ENCODE measurements around the gene TMEM161A. TPM values are rescaled to one million over a fixed set of nuclear protein-coding genes. Genes with fewer than 3 reads are reported as not detected.

Gene TMEM161A
- total and polyA plus RNA-seq, 2 of the 13 experiments (the other 11 are each of a cell fraction or from before 2014, with no cell fraction given), result 25.9 to 31.4 TPM

GRCh38 chr19:19138109-19138981, at the start of gene TMEM161A (continued):
- no peak for TF ChIP-seq THYN1 (CRISPR knock-in tag; IDR thresholded peaks at IDR 0.05; ENCODE audit: borderline replicate concordance, low read depth)
- TF ChIP-seq, protein P1, sequence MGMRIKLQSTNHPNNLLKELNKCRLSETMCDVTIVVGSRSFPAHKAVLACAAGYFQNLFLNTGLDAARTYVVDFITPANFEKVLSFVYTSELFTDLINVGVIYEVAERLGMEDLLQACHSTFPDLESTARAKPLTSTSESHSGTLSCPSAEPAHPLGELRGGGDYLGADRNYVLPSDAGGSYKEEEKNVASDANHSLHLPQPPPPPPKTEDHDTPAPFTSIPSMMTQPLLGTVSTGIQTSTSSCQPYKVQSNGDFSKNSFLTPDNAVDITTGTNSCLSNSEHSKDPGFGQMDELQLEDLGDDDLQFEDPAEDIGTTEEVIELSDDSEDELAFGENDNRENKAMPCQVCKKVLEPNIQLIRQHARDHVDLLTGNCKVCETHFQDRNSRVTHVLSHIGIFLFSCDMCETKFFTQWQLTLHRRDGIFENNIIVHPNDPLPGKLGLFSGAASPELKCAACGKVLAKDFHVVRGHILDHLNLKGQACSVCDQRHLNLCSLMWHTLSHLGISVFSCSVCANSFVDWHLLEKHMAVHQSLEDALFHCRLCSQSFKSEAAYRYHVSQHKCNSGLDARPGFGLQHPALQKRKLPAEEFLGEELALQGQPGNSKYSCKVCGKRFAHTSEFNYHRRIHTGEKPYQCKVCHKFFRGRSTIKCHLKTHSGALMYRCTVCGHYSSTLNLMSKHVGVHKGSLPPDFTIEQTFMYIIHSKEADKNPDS (CRISPR knock-in tag; IDR thresholded peaks at IDR 0.05), result no peak
- TF ChIP-seq, protein P2, sequence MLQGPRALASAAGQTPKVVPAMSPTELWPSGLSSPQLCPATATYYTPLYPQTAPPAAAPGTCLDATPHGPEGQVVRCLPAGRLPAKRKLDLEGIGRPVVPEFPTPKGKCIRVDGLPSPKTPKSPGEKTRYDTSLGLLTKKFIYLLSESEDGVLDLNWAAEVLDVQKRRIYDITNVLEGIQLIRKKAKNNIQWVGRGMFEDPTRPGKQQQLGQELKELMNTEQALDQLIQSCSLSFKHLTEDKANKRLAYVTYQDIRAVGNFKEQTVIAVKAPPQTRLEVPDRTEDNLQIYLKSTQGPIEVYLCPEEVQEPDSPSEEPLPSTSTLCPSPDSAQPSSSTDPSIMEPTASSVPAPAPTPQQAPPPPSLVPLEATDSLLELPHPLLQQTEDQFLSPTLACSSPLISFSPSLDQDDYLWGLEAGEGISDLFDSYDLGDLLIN (CRISPR knock-in tag; IDR thresholded peaks at IDR 0.05; ENCODE audit: borderline replicate concordance), result no peak
- TF ChIP-seq, protein P3, sequence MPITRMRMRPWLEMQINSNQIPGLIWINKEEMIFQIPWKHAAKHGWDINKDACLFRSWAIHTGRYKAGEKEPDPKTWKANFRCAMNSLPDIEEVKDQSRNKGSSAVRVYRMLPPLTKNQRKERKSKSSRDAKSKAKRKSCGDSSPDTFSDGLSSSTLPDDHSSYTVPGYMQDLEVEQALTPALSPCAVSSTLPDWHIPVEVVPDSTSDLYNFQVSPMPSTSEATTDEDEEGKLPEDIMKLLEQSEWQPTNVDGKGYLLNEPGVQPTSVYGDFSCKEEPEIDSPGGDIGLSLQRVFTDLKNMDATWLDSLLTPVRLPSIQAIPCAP (CRISPR knock-in tag; IDR thresholded peaks at IDR 0.05; ENCODE audit: low read depth), result no peak
- TF ChIP-seq JUN (CRISPR knock-in tag; IDR thresholded peaks at IDR 0.05), result no peak
- no peak for TF ChIP-seq ZKSCAN1 (IDR thresholded peaks at IDR 0.05; ENCODE audit: low read length)
- no peak for TF ChIP-seq RAD51 (IDR thresholded peaks at IDR 0.05; ENCODE audit: borderline replicate concordance)
- TF ChIP-seq HMGA1 (CRISPR knock-in tag; conservative IDR thresholded peaks at IDR 0.05), result no peak
- TF ChIP-seq ZNF530 (CRISPR knock-in tag; IDR thresholded peaks at IDR 0.05; ENCODE audit: low read depth), result no peak
- TF ChIP-seq REPIN1 (CRISPR knock-in tag; IDR thresholded peaks at IDR 0.05; ENCODE audit: borderline replicate concordance, low read depth), result 0 out of 2 replicates have a peak, but pooled peaks have one; percentile 25
- 0 out of 2 replicates have a peak, but pooled peaks have one; percentile 5 for TF ChIP-seq MEIS1 (CRISPR knock-in tag; IDR thresholded peaks at IDR 0.05; ENCODE audit: borderline replicate concordance)
- TF ChIP-seq ATF7-NPFF (CRISPR knock-in tag; IDR thresholded peaks at IDR 0.05; ENCODE audit: low read depth), result no peak
- TF ChIP-seq ZNF343 (CRISPR knock-in tag; IDR thresholded peaks at IDR 0.05), result no peak
- 0 out of 2 replicates have a peak, but pooled peaks have one; percentile 20 for TF ChIP-seq TP53 (CRISPR knock-in tag; conservative IDR thresholded peaks at IDR 0.05)
- TF ChIP-seq, protein P4, sequence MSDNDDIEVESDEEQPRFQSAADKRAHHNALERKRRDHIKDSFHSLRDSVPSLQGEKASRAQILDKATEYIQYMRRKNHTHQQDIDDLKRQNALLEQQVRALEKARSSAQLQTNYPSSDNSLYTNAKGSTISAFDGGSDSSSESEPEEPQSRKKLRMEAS (IDR thresholded peaks at IDR 0.05), result peak; percentile 96
- TF ChIP-seq PAX8 (CRISPR knock-in tag; IDR thresholded peaks at IDR 0.05; ENCODE audit: borderline replicate concordance), result no peak
- no peak for TF ChIP-seq ZNF468 (CRISPR knock-in tag; IDR thresholded peaks at IDR 0.05)
- no peak for TF ChIP-seq ZNF749 (CRISPR knock-in tag; IDR thresholded peaks at IDR 0.05; ENCODE audit: borderline replicate concordance)
- TF ChIP-seq ZNF441 (CRISPR knock-in tag; IDR thresholded peaks at IDR 0.05; ENCODE audit: borderline replicate concordance), result no peak
- TF ChIP-seq ATF7 (IDR thresholded peaks at IDR 0.05), result no peak
- no peak for TF ChIP-seq ATF7 (CRISPR knock-in tag; IDR thresholded peaks at IDR 0.05)
